Caco-2 (cell line): ENCODE data around the gene SCN7A. TPM values are rescaled to one million over a fixed set of nuclear protein-coding genes. Genes with fewer than 3 reads are reported as not detected.

Experiments
- BruUV-seq: library from RNA; stranded (reverse); fragments of 400-500 nt; replicated peaks from 2 replicates; lab custom pipeline; 2021; lab: Mats Ljungman, UMichigan
- CTCF ChIA-PET: fragments of 300-600 bp; sonication (Branson Sonifier 250); formaldehyde crosslinking; loops from one replicate; lab custom pipeline; 2022; ENCODE audit warnings: antibody characterized with exemption; lab: Charles Lee
- POLR2A ChIA-PET: fragments of 300-600 bp; sonication (Branson Sonifier 250); formaldehyde crosslinking; loops from one replicate; lab custom pipeline; 2022; ENCODE audit warnings: antibody characterized with exemption; lab: Charles Lee
- DNase-seq, 2 experiments: peaks; one replicate each; pipeline versions ENCODE4 v3.0.0 to v3.0.0-alpha.2; 2020 to 2022
- H3K27me3 ChIP-seq: replicated peaks from 2 replicates; pipeline ENCODE4 v1.6.0; 2011; ENCODE audit warnings: low read length; ENCODE audit not compliant: control insufficient read depth, insufficient read depth
- H3K36me3 ChIP-seq: 2 replicates; pipeline ENCODE4 v1.5.1; 2011; ENCODE audit warnings: low read length; ENCODE audit not compliant: control insufficient read depth, insufficient read depth
- H3K4me1 ChIP-seq: fragments of 250-450 bp; sonication (Bioruptor Pico); 2 replicates; pipeline ENCODE4 v1.5.1; 2020; ENCODE audit warnings: mild to moderate bottlenecking
- H3K4me3 ChIP-seq: 2 replicates; pipeline ENCODE4 v1.5.1; 2011; ENCODE audit warnings: low read depth, mild to moderate bottlenecking, control low read depth, low read length
- H3K9me3 ChIP-seq: fragments of 250-450 bp; sonication (Bioruptor Pico); 2 replicates; pipeline ENCODE4 v1.5.1; 2020; ENCODE audit warnings: mild to moderate bottlenecking, moderate library complexity
- H3K27ac Mint-ChIP-seq: one replicate; pipeline ENCODE4 v1.8.0; 2022; ENCODE audit warnings: mixed read lengths; ENCODE audit not compliant: unreplicated experiment
- H3K27me3 Mint-ChIP-seq: one replicate; pipeline ENCODE4 v1.8.0; 2022; ENCODE audit warnings: mixed read lengths; ENCODE audit not compliant: insufficient read depth, unreplicated experiment
- H3K36me3 Mint-ChIP-seq: one replicate; pipeline ENCODE4 v1.8.0; 2022; ENCODE audit warnings: mild to moderate bottlenecking, mixed read lengths; ENCODE audit not compliant: insufficient read depth, unreplicated experiment
- H3K4me1 Mint-ChIP-seq: one replicate; pipeline ENCODE4 v1.8.0; 2022; ENCODE audit warnings: low read depth, mixed read lengths; ENCODE audit not compliant: unreplicated experiment
- H3K4me3 Mint-ChIP-seq: one replicate; pipeline ENCODE4 v1.8.0; 2022; ENCODE audit warnings: mild to moderate bottlenecking, moderate library complexity, mixed read lengths; ENCODE audit not compliant: unreplicated experiment
- H3K9me3 Mint-ChIP-seq: one replicate; pipeline ENCODE4 v1.8.0; 2022; ENCODE audit warnings: mixed read lengths; ENCODE audit not compliant: unreplicated experiment
- CTCF ChIP-seq, 2 experiments: fragments of 200-600 bp in 1 of 2; IDR thresholded peaks; 1 replicate in 1 of 2; 2 replicates in 1 of 2; pipeline versions ENCODE4 v1.5.1 to v1.8.0; 2011 to 2022; ENCODE audit warnings: antibody characterized with exemption in 1 of 2, control low read depth in 1 of 2, inconsistent platforms in 1 of 2, low read depth in 1 of 2, low read length in 1 of 2, mild to moderate bottlenecking in 1 of 2, moderate library complexity in 1 of 2; ENCODE audit not compliant: insufficient read depth in 1 of 2, severe bottlenecking in 1 of 2, unreplicated experiment in 1 of 2
- intact Hi-C: fragments of 100-400 bp; cut with micrococcal nuclease; formaldehyde crosslinking; loops from one replicate; pipeline ENCODE4 v1.10.0; 2022; ENCODE audit not compliant: unreplicated experiment
- total RNA-seq: library from RNA; stranded (reverse); gene quantifications from 2 replicates; pipeline ENCODE4 v1.2.3, GENCODE V29; 2022

SCN7A gene
- total RNA-seq, 1 experiment from 2014 or later = 0.27 TPM

- POLR2A ChIA-PET = no interaction called here
- intact Hi-C loops = no loop called here
These were observed 101.0 kb downstream of the SCN7A start for GRCh38 chr2:166393008-166393407.

GRCh38 chr2:166388481-166389070 lies 105.5 kb downstream of the SCN7A start:
- BruUV-seq = no TSS peak
- Mint-ChIP-seq H3K36me3 (no peaks in the 10 kb centered on the region), H3K27ac (no peak overlapping the region), H3K4me1 (no peaks in the 10 kb centered on the region), H3K9me3 (no peaks in the 10 kb centered on the region), H3K27me3 (peaks cover 4% of the 10 kb centered on the region), H3K4me3 (no peak overlapping the region)
- ChIA-PET CTCF (no interaction called here), POLR2A (no interaction called here)
- Histone ChIP-seq H3K9me3 (no peaks in the 10 kb centered on the region), H3K36me3 (no peaks in the 10 kb centered on the region), H3K4me3 (no peak overlapping the region), H3K27me3 (no peaks in the 10 kb centered on the region), H3K4me1 (no peaks in the 10 kb centered on the region)
- intact Hi-C loops = loop anchor here (5.0 kb wide), 1 partner anchor 36 kb away; no protein-coding TSS in a partner anchor
- no peak for DNase-seq
- no peak for TF ChIP-seq CTCF (IDR thresholded peaks at IDR 0.05; ENCODE audit: insufficient read depth in 1 of 2, low read depth in 1 of 2, low read length in 1 of 2, severe bottlenecking in 1 of 2, unreplicated experiment in 1 of 2)

More at GRCh38 chr2:166393008-166393407, 101.0 kb downstream of the SCN7A start:
- no peaks in the 10 kb centered on the region for H3K36me3 ChIP-seq
- H3K4me1 ChIP-seq = no peaks in the 10 kb centered on the region
- BruUV-seq = no TSS peak
- H3K4me3 ChIP-seq = no peak overlapping the region
- Mint-ChIP-seq H3K9me3 (no peaks in the 10 kb centered on the region), H3K4me1 (no peaks in the 10 kb centered on the region), H3K27ac (no peak overlapping the region), H3K36me3 (no peaks in the 10 kb centered on the region), H3K27me3 (peaks cover 3% of the 10 kb centered on the region), H3K4me3 (no peak overlapping the region)
- H3K27me3 ChIP-seq = no peaks in the 10 kb centered on the region
- no peaks in the 10 kb centered on the region for H3K9me3 ChIP-seq
- CTCF ChIA-PET = no interaction called here
- no peak for TF ChIP-seq CTCF (IDR thresholded peaks at IDR 0.05; ENCODE audit: insufficient read depth in 1 of 2, low read depth in 1 of 2, low read length in 1 of 2, severe bottlenecking in 1 of 2, unreplicated experiment in 1 of 2)
- no peak for DNase-seq

- Mint-ChIP-seq H3K4me3 (no peak overlapping the region), H3K27ac (no peak overlapping the region), H3K4me1 (no peaks in the 10 kb centered on the region), H3K36me3 (no peaks in the 10 kb centered on the region), H3K9me3 (no peaks in the 10 kb centered on the region), H3K27me3 (peaks cover 8% of the 10 kb centered on the region)
- H3K4me3 ChIP-seq = no peak overlapping the region
- no peaks in the 10 kb centered on the region for H3K4me1 ChIP-seq
- intact Hi-C loops = loop anchor here (2.0 to 5.0 kb wide), 2 partner anchors 33 kb away; no protein-coding TSS in a partner anchor
- no peaks in the 10 kb centered on the region for H3K27me3 ChIP-seq
- DNase-seq = no peak
- ChIA-PET CTCF (interaction anchor here (1.7 kb wide), 1 partner anchor 10 kb away, joined by 6 read pairs; the partner anchor contains the start of gene SCN9A), POLR2A (no interaction called here)
- no peaks in the 10 kb centered on the region for H3K9me3 ChIP-seq
- H3K36me3 ChIP-seq = no peaks in the 10 kb centered on the region
- BruUV-seq = no TSS peak
- TF ChIP-seq CTCF (IDR thresholded peaks at IDR 0.05; ENCODE audit: insufficient read depth in 1 of 2, low read depth in 1 of 2, low read length in 1 of 2, severe bottlenecking in 1 of 2, unreplicated experiment in 1 of 2) = no peak
These were observed 108.7 kb downstream of the SCN7A start for GRCh38 chr2:166385313-166385712.
